ENCODE measurements around the gene PCARE. TPM values are rescaled to one million over a fixed set of nuclear protein-coding genes. Genes with fewer than 3 reads are reported as not detected.
A peak's percentile ranks its signal among the peaks of the same experiment; 100 is the strongest.

PCARE gene
- total and polyA plus RNA-seq, 2 donors (not counting 1 experiment from before 2014, with no cell fraction given), result not detected

DNA sequence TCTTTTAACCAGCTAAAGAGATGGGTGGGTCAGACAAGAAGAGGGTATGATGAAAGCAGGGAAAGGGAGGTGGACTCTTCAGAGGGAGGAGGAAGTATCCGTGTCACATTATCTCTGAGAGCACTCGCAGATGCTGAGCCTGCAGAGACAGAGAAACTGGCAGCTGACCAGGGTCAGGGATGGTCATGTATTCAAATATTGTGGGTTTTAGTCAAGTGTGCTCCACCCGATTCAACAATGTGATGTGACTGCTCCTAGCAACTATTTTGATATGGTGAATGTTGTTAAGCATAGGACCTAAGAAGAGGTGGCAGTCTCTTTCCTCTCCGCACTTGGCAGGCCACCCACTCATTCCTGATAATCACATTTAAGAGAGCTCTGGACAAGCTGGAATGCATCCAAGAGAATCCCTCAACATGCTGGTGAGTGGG is 39.6 kb upstream of the PCARE start:
- no peak for TF ChIP-seq EZH2 (IDR thresholded peaks at IDR 0.05; ENCODE audit: borderline replicate concordance, insufficient read depth, low read depth, low read length, poor library complexity, severe bottlenecking)
- TF ChIP-seq, protein P1, sequence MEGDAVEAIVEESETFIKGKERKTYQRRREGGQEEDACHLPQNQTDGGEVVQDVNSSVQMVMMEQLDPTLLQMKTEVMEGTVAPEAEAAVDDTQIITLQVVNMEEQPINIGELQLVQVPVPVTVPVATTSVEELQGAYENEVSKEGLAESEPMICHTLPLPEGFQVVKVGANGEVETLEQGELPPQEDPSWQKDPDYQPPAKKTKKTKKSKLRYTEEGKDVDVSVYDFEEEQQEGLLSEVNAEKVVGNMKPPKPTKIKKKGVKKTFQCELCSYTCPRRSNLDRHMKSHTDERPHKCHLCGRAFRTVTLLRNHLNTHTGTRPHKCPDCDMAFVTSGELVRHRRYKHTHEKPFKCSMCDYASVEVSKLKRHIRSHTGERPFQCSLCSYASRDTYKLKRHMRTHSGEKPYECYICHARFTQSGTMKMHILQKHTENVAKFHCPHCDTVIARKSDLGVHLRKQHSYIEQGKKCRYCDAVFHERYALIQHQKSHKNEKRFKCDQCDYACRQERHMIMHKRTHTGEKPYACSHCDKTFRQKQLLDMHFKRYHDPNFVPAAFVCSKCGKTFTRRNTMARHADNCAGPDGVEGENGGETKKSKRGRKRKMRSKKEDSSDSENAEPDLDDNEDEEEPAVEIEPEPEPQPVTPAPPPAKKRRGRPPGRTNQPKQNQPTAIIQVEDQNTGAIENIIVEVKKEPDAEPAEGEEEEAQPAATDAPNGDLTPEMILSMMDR (IDR thresholded peaks at IDR 0.05), result no peak
- peak overlapping the region; percentile 92 for H3K4me3 Mint-ChIP-seq
- peaks cover 13 to 16% of the 10 kb centered on the region in 2 donors for H3K4me1 ChIP-seq (ENCODE audit: control insufficient read depth in 2 of 2, insufficient read depth in 2 of 2, low read length in 2 of 2)
- no peaks in the 10 kb centered on the region for H3K36me3 ChIP-seq (replicated peaks in 1 of 2; ENCODE audit: control extremely low read depth in 1 of 2, control insufficient read depth in 1 of 2, extremely low read depth in 1 of 2, insufficient read depth in 2 of 2, low read length in 1 of 2)
- DNase-seq (peak; percentile 8), ATAC-seq (ENCODE audit: low read depth) (no peak)
- H4K20me1 ChIP-seq (ENCODE audit: control insufficient read depth, insufficient read depth, low read length, poor library complexity, severe bottlenecking), result no peaks in the 10 kb centered on the region
- H3K4me1 Mint-ChIP-seq, result peaks cover 25% of the 10 kb centered on the region
- H3K9me3 ChIP-seq (ENCODE audit: control extremely low read depth in 1 of 3, control insufficient read depth in 2 of 3, insufficient read depth in 1 of 3, low read length in 2 of 3), result no peaks in the 10 kb centered on the region
- intact Hi-C loops (cut with micrococcal nuclease), result no loop called here
- no peak overlapping the region for H2AFZ ChIP-seq (ENCODE audit: insufficient read depth, low read depth, low read length, poor library complexity, severe bottlenecking)
- H3K27me3 ChIP-seq (replicated peaks in 1 of 4; ENCODE audit: control extremely low read depth in 1 of 4, control insufficient read depth in 3 of 4, insufficient read depth in 4 of 4, low read length in 3 of 4), result peaks cover 0 to 2% (median 0%) of the 10 kb centered on the region in 4 experiments
- H3K27ac Mint-ChIP-seq, result peak overlapping the region; percentile 56
- H3K27ac ChIP-seq (ENCODE audit: low read length in 2 of 2), result no peak overlapping the region
- WGBS (ENCODE audit: insufficient coverage), result 77% methylated on average over 3 of the region's 4 CpGs
- peaks cover 4% of the 10 kb centered on the region for H3K79me2 ChIP-seq (ENCODE audit: control insufficient read depth, insufficient read depth, low read length)
- H3K4me2 ChIP-seq (replicated peaks; ENCODE audit: low read depth, low read length, poor library complexity, severe bottlenecking), result no peak overlapping the region
- POLR2A ChIA-PET, result no interaction called here
- no peak overlapping the region for H3K4me3 ChIP-seq (ENCODE audit: control extremely low read depth in 1 of 5, extremely low read depth in 1 of 5, insufficient read depth in 1 of 5, low read depth in 2 of 5, low read length in 4 of 5)
- peaks cover 6% of the 10 kb centered on the region for H3K27me3 Mint-ChIP-seq
- no peak overlapping the region for H3K9ac ChIP-seq (ENCODE audit: low read length)
- CTCF ChIA-PET, result no interaction called here
- H3K9me3 Mint-ChIP-seq (ENCODE audit: insufficient read depth), result no peaks in the 10 kb centered on the region

DNA sequence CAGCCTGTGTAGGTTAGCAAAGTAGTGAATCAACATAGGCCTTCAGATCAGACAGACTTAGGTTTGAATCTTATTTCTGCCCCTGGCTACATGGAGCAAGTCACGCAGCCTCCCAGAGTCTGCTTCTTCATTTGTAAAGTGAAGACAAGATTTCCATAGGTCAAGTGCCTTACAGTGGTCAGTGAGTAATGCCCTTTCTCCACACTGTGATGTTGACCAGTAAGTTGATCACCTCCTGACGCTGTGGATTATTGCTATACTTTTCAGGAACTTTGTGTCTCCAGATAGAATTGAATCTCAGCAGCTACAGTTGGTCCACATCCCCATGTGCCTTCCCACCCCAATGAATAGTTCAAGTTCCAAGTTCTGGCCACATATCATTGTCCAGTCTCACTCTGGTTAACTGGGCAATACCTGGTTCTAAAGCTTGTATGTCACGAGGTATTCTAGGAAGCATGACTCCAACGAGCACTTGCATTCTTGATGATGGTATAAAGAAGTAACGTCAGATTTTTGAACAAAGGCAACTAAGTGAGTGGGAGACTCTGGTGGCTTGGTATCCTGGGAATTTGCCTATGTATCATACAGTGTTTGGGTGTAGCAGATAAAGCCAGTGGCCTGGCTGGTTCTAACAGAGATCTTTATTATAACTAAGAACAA is 38.8 kb upstream of the PCARE start:
- H3K36me3 ChIP-seq (replicated peaks in 1 of 2; ENCODE audit: control extremely low read depth in 1 of 2, control insufficient read depth in 1 of 2, extremely low read depth in 1 of 2, insufficient read depth in 2 of 2, low read length in 1 of 2), result no peaks in the 10 kb centered on the region
- peaks cover 13 to 16% of the 10 kb centered on the region in 2 donors for H3K4me1 ChIP-seq (ENCODE audit: control insufficient read depth in 2 of 2, insufficient read depth in 2 of 2, low read length in 2 of 2)
- ATAC-seq (ENCODE audit: low read depth) (no peak), DNase-seq (no peak)
- H4K20me1 ChIP-seq (ENCODE audit: control insufficient read depth, insufficient read depth, low read length, poor library complexity, severe bottlenecking), result no peaks in the 10 kb centered on the region
- TF ChIP-seq, protein P1 (IDR thresholded peaks at IDR 0.05), result no peak
- TF ChIP-seq EZH2 (IDR thresholded peaks at IDR 0.05; ENCODE audit: borderline replicate concordance, insufficient read depth, low read depth, low read length, poor library complexity, severe bottlenecking), result no peak
- H3K9ac ChIP-seq (ENCODE audit: low read length), result no peak overlapping the region
- ChIA-PET POLR2A (no interaction called here), CTCF (no interaction called here)
- no peak overlapping the region for H2AFZ ChIP-seq (ENCODE audit: insufficient read depth, low read depth, low read length, poor library complexity, severe bottlenecking)
- WGBS (ENCODE audit: insufficient coverage), result 96% methylated on average over 5 of the region's 5 CpGs
- no peak overlapping the region for H3K27ac Mint-ChIP-seq
- peak overlapping the region; percentile 92 for H3K4me3 Mint-ChIP-seq
- H3K27ac ChIP-seq (ENCODE audit: low read length in 2 of 2), result no peak overlapping the region
- intact Hi-C loops (cut with micrococcal nuclease), result no loop called here
- peaks cover 25% of the 10 kb centered on the region for H3K4me1 Mint-ChIP-seq
- peaks cover 4% of the 10 kb centered on the region for H3K79me2 ChIP-seq (ENCODE audit: control insufficient read depth, insufficient read depth, low read length)
- peaks cover 7% of the 10 kb centered on the region for H3K27me3 Mint-ChIP-seq
- H3K27me3 ChIP-seq (replicated peaks in 1 of 4; ENCODE audit: control extremely low read depth in 1 of 4, control insufficient read depth in 3 of 4, insufficient read depth in 4 of 4, low read length in 3 of 4), result peaks cover 0 to 2% (median 0%) of the 10 kb centered on the region in 4 experiments
- no peak overlapping the region for H3K4me3 ChIP-seq (ENCODE audit: control extremely low read depth in 1 of 5, extremely low read depth in 1 of 5, insufficient read depth in 1 of 5, low read depth in 2 of 5, low read length in 4 of 5)
- no peaks in the 10 kb centered on the region for H3K9me3 Mint-ChIP-seq (ENCODE audit: insufficient read depth)
- H3K9me3 ChIP-seq (ENCODE audit: control extremely low read depth in 1 of 3, control insufficient read depth in 2 of 3, insufficient read depth in 1 of 3, low read length in 2 of 3), result no peaks in the 10 kb centered on the region
- H3K4me2 ChIP-seq (replicated peaks; ENCODE audit: low read depth, low read length, poor library complexity, severe bottlenecking), result no peak overlapping the region

Data from B cell (primary cell).